Neural cell (in vitro differentiated cells): ENCODE data around the gene PRTFDC1. TPM values are rescaled to one million over a fixed set of nuclear protein-coding genes. Genes with fewer than 3 reads are reported as not detected.

Source experiments
- H2AFZ ChIP-seq: fragments of 200-600, 300-800 bp; sonication (generic), shearing (Covaris generic); 2 replicates; pipeline ENCODE4 v1.6.0; 2014; ENCODE audit warnings: low read depth, mild to moderate bottlenecking, antibody characterized with exemption, low read length, moderate library complexity
- H3F3A ChIP-seq: fragments of 200-600 bp; shearing (Covaris generic); 2 replicates; pipeline ENCODE4 v1.6.1; 2016; ENCODE audit warnings: mild to moderate bottlenecking, moderate library complexity, mixed read lengths, antibody characterized with exemption, low read length; ENCODE audit not compliant: insufficient read depth, poor library complexity, severe bottlenecking
- H3K27ac ChIP-seq: fragments of 200-600, 300-800 bp; sonication (generic), shearing (Covaris generic); 2 replicates; pipeline ENCODE4 v1.5.1; 2014; ENCODE audit warnings: mild to moderate bottlenecking, low read length, moderate library complexity
- H3K27me3 ChIP-seq: fragments of 300-800, 200-600 bp; sonication (generic), shearing (Covaris generic); 2 replicates; pipeline ENCODE4 v1.6.0; 2014; ENCODE audit warnings: mild to moderate bottlenecking, low read depth, low read length, moderate library complexity; ENCODE audit not compliant: insufficient read depth
- H3K36me3 ChIP-seq: fragments of 300-800, 200-600 bp; sonication (generic), shearing (Covaris generic); 2 replicates; pipeline ENCODE4 v1.5.1; 2014; ENCODE audit warnings: mild to moderate bottlenecking, antibody characterized with exemption, low read length, moderate library complexity; ENCODE audit not compliant: insufficient read depth
- H3K4me2 ChIP-seq: fragments of 300-800, 200-600 bp; sonication (generic), shearing (Covaris generic); 2 replicates; pipeline ENCODE4 v1.6.0; 2014; ENCODE audit warnings: mild to moderate bottlenecking, low read length
- H3K4me3 ChIP-seq: fragments of 300-800, 200-600 bp; sonication (generic), shearing (Covaris generic); 2 replicates; pipeline ENCODE4 v1.5.1; 2014; ENCODE audit warnings: mild to moderate bottlenecking, low read length, moderate library complexity
- H3K79me2 ChIP-seq: fragments of 200-600 bp; shearing (Covaris generic); replicated peaks from 2 replicates; pipeline ENCODE4 v1.6.0; 2014; ENCODE audit warnings: mild to moderate bottlenecking, low read length, moderate library complexity; ENCODE audit not compliant: insufficient read depth
- H3K9ac ChIP-seq: fragments of 300-800, 200-600 bp; sonication (generic), shearing (Covaris generic); 2 replicates; pipeline ENCODE4 v1.6.1; 2016; ENCODE audit warnings: mild to moderate bottlenecking, low read length, mixed read lengths
- H3K9me2 ChIP-seq: fragments of 200-600 bp; shearing (Covaris generic); 2 replicates; pipeline ENCODE4 v1.6.1; 2016; ENCODE audit warnings: mild to moderate bottlenecking, low read length, mixed read lengths; ENCODE audit not compliant: insufficient read depth
- H3K9me3 ChIP-seq: fragments of 200-600, 300-800 bp; sonication (generic), shearing (Covaris generic); 2 replicates; pipeline ENCODE4 v1.6.1; 2016; ENCODE audit warnings: mild to moderate bottlenecking, mixed run types, low read length, moderate library complexity, mixed read lengths
- H4K20me1 ChIP-seq: fragments of 200-600 bp; shearing (Covaris generic); 2 replicates; pipeline ENCODE4 v1.6.1; 2016; ENCODE audit warnings: mild to moderate bottlenecking, mixed run types; ENCODE audit not compliant: insufficient read depth
- EP300 ChIP-seq: fragments of 450-650 bp; conservative IDR thresholded peaks from 2 replicates; pipeline ENCODE4 v1.6.1; 2014; ENCODE audit warnings: antibody characterized with exemption, mild to moderate bottlenecking, moderate library complexity; ENCODE audit not compliant: poor library complexity, severe bottlenecking
- EZH2 ChIP-seq: fragments of 200-600, 300-800 bp; shearing (Covaris generic), sonication (generic); IDR thresholded peaks from 2 replicates; pipeline ENCODE4 v1.6.1; 2014; ENCODE audit warnings: antibody characterized with exemption, low read length, borderline replicate concordance, mild to moderate bottlenecking; ENCODE audit not compliant: insufficient read depth, poor library complexity, severe bottlenecking
- MXI1 ChIP-seq: fragments of 450-650 bp; conservative IDR thresholded peaks from 2 replicates; pipeline ENCODE4 v1.6.1; 2014; ENCODE audit warnings: antibody characterized with exemption, mild to moderate bottlenecking; ENCODE audit not compliant: poor library complexity, severe bottlenecking
- POLR2AphosphoS5 ChIP-seq: IDR thresholded peaks from 2 replicates; pipeline ENCODE4 v1.6.1; 2012
- RAD21 ChIP-seq: fragments of 450-650 bp; conservative IDR thresholded peaks from 2 replicates; pipeline ENCODE4 v1.6.1; 2014; ENCODE audit warnings: antibody characterized with exemption, mild to moderate bottlenecking, moderate library complexity
- SMC3 ChIP-seq: fragments of 450-650 bp; conservative IDR thresholded peaks from 2 replicates; pipeline ENCODE4 v1.6.1; 2014; ENCODE audit warnings: antibody characterized with exemption, mild to moderate bottlenecking, moderate library complexity; ENCODE audit not compliant: poor library complexity
- TAF1 ChIP-seq: IDR thresholded peaks from 2 replicates; pipeline ENCODE4 v1.6.1; 2012; ENCODE audit warnings: low read depth
- polyA plus RNA-seq: library from polyadenylated mRNA; depleted of rRNA; stranded (reverse); fragments of >200 nt; gene quantifications from 2 replicates; pipeline ENCODE4 v1.2.3, GENCODE V29; 2014
- TF ChIP-seq, protein P1 (sequence below): fragments of 450-650 bp; IDR thresholded peaks from 2 replicates; pipeline ENCODE4 v1.5.1; 2014; ENCODE audit warnings: antibody characterized with exemption, mild to moderate bottlenecking, moderate library complexity; ENCODE audit not compliant: poor library complexity, severe bottlenecking
- TF ChIP-seq, protein P2 (sequence below): IDR thresholded peaks from 2 replicates; pipeline ENCODE4 v1.6.1; 2012; ENCODE audit warnings: borderline replicate concordance

PRTFDC1 gene
- polyA plus RNA-seq, 1 donor from 2014 or later = 3.4 TPM

DNA sequence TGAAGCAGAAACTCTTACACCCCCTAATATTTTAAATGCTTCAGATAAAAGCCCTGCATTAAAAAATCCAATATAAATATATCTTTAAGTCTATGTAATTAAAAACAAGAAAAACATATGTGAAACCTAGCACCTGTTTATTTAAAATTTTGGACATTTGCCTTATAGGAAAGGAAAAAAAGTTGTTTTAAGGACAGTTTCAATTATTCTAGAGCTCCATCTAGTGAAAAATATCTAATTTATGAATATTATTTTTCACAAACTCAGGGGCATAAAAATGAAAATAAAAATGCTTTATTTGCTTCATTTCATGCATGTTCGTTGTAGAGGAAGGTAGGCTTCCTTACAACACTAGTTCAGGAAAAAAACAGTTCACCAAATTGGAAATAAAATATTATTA is 37.5 kb upstream of the PRTFDC1 start:
- Histone ChIP-seq H3K36me3 (no peaks in the 10 kb centered on the region), H3K79me2 (no peaks in the 10 kb centered on the region), H3K9me3 (no peaks in the 10 kb centered on the region), H3F3A (no peaks in the 10 kb centered on the region), H4K20me1 (no peaks in the 10 kb centered on the region), H2AFZ (no peak overlapping the region), H3K4me2 (no peak overlapping the region), H3K27me3 (no peaks in the 10 kb centered on the region), H3K9ac (no peak overlapping the region), H3K27ac (no peak overlapping the region), H3K9me2 (no peaks in the 10 kb centered on the region), H3K4me3 (no peak overlapping the region)
- TF ChIP-seq TAF1 (no peak), POLR2AphosphoS5 (no peak), RAD21 (peak; percentile 54), SMC3 (peak; percentile 61), EP300 (no peak), EZH2 (no peak), MXI1 (no peak)
- TF ChIP-seq, protein P1, sequence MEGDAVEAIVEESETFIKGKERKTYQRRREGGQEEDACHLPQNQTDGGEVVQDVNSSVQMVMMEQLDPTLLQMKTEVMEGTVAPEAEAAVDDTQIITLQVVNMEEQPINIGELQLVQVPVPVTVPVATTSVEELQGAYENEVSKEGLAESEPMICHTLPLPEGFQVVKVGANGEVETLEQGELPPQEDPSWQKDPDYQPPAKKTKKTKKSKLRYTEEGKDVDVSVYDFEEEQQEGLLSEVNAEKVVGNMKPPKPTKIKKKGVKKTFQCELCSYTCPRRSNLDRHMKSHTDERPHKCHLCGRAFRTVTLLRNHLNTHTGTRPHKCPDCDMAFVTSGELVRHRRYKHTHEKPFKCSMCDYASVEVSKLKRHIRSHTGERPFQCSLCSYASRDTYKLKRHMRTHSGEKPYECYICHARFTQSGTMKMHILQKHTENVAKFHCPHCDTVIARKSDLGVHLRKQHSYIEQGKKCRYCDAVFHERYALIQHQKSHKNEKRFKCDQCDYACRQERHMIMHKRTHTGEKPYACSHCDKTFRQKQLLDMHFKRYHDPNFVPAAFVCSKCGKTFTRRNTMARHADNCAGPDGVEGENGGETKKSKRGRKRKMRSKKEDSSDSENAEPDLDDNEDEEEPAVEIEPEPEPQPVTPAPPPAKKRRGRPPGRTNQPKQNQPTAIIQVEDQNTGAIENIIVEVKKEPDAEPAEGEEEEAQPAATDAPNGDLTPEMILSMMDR = peak; percentile 47
- TF ChIP-seq, protein P2, sequence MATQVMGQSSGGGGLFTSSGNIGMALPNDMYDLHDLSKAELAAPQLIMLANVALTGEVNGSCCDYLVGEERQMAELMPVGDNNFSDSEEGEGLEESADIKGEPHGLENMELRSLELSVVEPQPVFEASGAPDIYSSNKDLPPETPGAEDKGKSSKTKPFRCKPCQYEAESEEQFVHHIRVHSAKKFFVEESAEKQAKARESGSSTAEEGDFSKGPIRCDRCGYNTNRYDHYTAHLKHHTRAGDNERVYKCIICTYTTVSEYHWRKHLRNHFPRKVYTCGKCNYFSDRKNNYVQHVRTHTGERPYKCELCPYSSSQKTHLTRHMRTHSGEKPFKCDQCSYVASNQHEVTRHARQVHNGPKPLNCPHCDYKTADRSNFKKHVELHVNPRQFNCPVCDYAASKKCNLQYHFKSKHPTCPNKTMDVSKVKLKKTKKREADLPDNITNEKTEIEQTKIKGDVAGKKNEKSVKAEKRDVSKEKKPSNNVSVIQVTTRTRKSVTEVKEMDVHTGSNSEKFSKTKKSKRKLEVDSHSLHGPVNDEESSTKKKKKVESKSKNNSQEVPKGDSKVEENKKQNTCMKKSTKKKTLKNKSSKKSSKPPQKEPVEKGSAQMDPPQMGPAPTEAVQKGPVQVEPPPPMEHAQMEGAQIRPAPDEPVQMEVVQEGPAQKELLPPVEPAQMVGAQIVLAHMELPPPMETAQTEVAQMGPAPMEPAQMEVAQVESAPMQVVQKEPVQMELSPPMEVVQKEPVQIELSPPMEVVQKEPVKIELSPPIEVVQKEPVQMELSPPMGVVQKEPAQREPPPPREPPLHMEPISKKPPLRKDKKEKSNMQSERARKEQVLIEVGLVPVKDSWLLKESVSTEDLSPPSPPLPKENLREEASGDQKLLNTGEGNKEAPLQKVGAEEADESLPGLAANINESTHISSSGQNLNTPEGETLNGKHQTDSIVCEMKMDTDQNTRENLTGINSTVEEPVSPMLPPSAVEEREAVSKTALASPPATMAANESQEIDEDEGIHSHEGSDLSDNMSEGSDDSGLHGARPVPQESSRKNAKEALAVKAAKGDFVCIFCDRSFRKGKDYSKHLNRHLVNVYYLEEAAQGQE = no peak

DNA sequence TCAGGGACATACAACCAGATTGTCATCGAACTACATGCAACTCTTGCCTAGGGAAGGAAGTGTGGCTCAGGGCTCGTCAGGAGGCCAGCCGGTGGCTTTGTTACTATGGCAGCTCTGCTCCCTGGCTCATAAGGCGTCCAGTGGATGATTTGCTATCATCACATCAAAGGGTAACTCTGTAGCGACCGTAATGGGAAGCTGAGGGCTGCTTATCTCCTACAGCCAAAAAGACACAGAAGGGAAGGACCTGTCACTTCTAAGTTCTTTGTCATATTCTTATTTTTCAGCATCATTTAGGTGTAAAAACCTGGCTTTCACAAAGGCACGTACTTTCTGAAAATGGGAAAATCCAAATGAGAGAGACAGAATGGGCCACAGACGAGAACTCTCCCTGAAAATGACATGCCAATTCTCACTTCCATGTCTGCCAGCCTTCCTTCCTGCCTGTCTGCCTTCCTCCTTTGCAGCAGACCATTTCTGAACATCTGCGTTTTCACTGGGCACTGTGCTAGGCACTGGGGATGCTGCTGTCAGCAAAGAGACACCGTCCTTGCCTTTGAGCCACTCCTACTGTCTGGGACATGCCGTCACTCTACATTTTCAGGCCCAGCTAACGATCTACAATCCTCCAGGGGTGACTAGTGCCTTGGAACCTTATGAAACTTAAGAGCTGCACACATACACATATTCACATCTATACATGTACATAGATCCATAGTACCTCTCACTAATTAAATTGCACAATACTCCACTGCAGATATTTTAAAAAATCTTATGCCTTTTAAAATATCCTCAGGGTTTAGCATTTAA is 36.6 kb upstream of the PRTFDC1 start:
- Histone ChIP-seq H4K20me1 (no peaks in the 10 kb centered on the region), H3K4me2 (no peak overlapping the region), H3K9ac (no peak overlapping the region), H2AFZ (no peak overlapping the region), H3K27me3 (no peaks in the 10 kb centered on the region), H3K79me2 (no peaks in the 10 kb centered on the region), H3K9me2 (no peaks in the 10 kb centered on the region), H3K9me3 (no peaks in the 10 kb centered on the region), H3K4me3 (no peak overlapping the region), H3F3A (no peaks in the 10 kb centered on the region), H3K27ac (no peak overlapping the region), H3K36me3 (no peaks in the 10 kb centered on the region)
- TF ChIP-seq, protein P1 = no peak
- TF ChIP-seq TAF1 (no peak), SMC3 (no peak), RAD21 (no peak), EP300 (no peak), POLR2AphosphoS5 (no peak), EZH2 (no peak), MXI1 (no peak)
- TF ChIP-seq, protein P2 = no peak
